ENCODE data around the gene TRAPPC1. TPM values are rescaled to one million over a fixed set of nuclear protein-coding genes. Genes with fewer than 3 reads are reported as not detected.

Gene TRAPPC1
- total RNA-seq, 1 donor from 2014 or later = 16.8 TPM

GRCh38 chr17:7915611-7916384 lies 15.9 kb downstream of the TRAPPC1 start, which contains the start of gene RNF227:
Gene RNF227 (minus strand): TSS chr17:7916289. CDS start chr17:7916195, 94 bp downstream.
- TF ChIP-seq CTCF (IDR thresholded peaks at IDR 0.05; ENCODE audit: insufficient read depth, low read length, severe bottlenecking) = no peak
- peak; percentile 82 for DNase-seq (ENCODE audit: low read depth)
- Histone ChIP-seq H3K4me3 (ENCODE audit: low read depth, low read length) (peak within 1 kb of the TSS; percentile 57), H3K36me3 (ENCODE audit: control insufficient read depth, insufficient read depth, low read length) (peaks cover 2% of the 10 kb centered on the region), H3K27me3 (ENCODE audit: control insufficient read depth, insufficient read depth, low read length) (no peaks in the 10 kb centered on the region)
- FAIRE-seq = no peak

GRCh38 chr17:7915179-7915610 lies 16.6 kb downstream of the TRAPPC1 start:
- FAIRE-seq (no peak), DNase-seq (ENCODE audit: low read depth) (no peak)
- Histone ChIP-seq H3K27me3 (ENCODE audit: control insufficient read depth, insufficient read depth, low read length) (no peaks in the 10 kb centered on the region), H3K4me3 (ENCODE audit: low read depth, low read length) (peak overlapping the region; percentile 57), H3K36me3 (ENCODE audit: control insufficient read depth, insufficient read depth, low read length) (peaks cover 7% of the 10 kb centered on the region)
- TF ChIP-seq CTCF (IDR thresholded peaks at IDR 0.05; ENCODE audit: insufficient read depth, low read length, severe bottlenecking) = no peak

GRCh38 chr17:7912927-7913524 lies 18.7 kb downstream of the TRAPPC1 start:
- peak; percentile 76 for TF ChIP-seq CTCF (IDR thresholded peaks at IDR 0.05; ENCODE audit: insufficient read depth, low read length, severe bottlenecking)
- no peak overlapping the region for H3K4me3 ChIP-seq (ENCODE audit: low read depth, low read length)
- H3K36me3 ChIP-seq (ENCODE audit: control insufficient read depth, insufficient read depth, low read length) = peaks cover 14% of the 10 kb centered on the region
- DNase-seq (ENCODE audit: low read depth) (peak; percentile 83), FAIRE-seq (no peak)
- H3K27me3 ChIP-seq (ENCODE audit: control insufficient read depth, insufficient read depth, low read length) = no peaks in the 10 kb centered on the region

GRCh38 chr17:7911116-7911515 lies 20.6 kb downstream of the TRAPPC1 start:
- FAIRE-seq (no peak), DNase-seq (ENCODE audit: low read depth) (no peak)
- no peak overlapping the region for H3K4me3 ChIP-seq (ENCODE audit: low read depth, low read length)
- H3K36me3 ChIP-seq (ENCODE audit: control insufficient read depth, insufficient read depth, low read length) = peaks cover 27% of the 10 kb centered on the region
- no peak for TF ChIP-seq CTCF (IDR thresholded peaks at IDR 0.05; ENCODE audit: insufficient read depth, low read length, severe bottlenecking)
- no peaks in the 10 kb centered on the region for H3K27me3 ChIP-seq (ENCODE audit: control insufficient read depth, insufficient read depth, low read length)

- peaks cover 29% of the 10 kb centered on the region for H3K36me3 ChIP-seq (ENCODE audit: control insufficient read depth, insufficient read depth, low read length)
- H3K4me3 ChIP-seq (ENCODE audit: low read depth, low read length) = no peak overlapping the region
- FAIRE-seq = no peak
- DNase-seq (ENCODE audit: low read depth) = no peak
- H3K27me3 ChIP-seq (ENCODE audit: control insufficient read depth, insufficient read depth, low read length) = no peaks in the 10 kb centered on the region
- no peak for TF ChIP-seq CTCF (IDR thresholded peaks at IDR 0.05; ENCODE audit: insufficient read depth, low read length, severe bottlenecking)
These were observed 21.0 kb downstream of the TRAPPC1 start for GRCh38 chr17:7910711-7911110.
